GM13977 (cell line): Measurements from ENCODE around the gene RFX7.

Experiments used
- DNase-seq: peaks from one replicate; pipeline ENCODE4 v3.0.0; 2012; ENCODE audit warnings: low spot score
- in situ Hi-C: fragments of 300-500 bp; cut with MboI; formaldehyde crosslinking; loops from one replicate; pipeline ENCODE4 v1.12.0; 2022; ENCODE audit warnings: low sequenced_read_pairs, low pct_unique_long_range_greater_than_20kb, mixed read lengths, inconsistent platforms; ENCODE audit not compliant: unreplicated experiment
- TF ChIP-seq, protein P1 (sequence below): IDR thresholded peaks from 2 replicates; pipeline ENCODE4 v1.5.1; 2012; ENCODE audit warnings: mild to moderate bottlenecking, control low read depth; ENCODE audit not compliant: insufficient read depth; ENCODE audit errors: extremely low read depth, missing control alignments

The RFX7 gene

DNA sequence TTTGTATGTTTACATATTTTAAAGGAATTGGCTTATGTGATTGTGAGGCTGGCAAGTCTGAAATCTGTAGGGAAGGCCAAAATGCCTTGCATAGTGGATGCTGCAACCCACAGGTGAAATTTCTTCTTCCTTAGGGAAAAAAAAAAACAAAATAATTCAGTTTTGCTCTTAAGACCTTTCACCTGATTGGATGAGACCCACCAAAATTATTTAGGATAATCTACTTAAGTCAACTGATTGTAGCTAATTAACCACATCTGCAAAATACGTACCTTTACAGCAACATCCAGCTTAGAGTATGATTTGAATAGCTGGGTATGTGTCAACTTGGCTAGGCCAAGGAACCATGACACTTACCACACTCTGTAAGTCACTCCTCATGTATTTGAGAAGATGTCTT lies 6.9 kb upstream of the RFX7 start:
- DNase-seq: no peak
- TF ChIP-seq, protein P1, sequence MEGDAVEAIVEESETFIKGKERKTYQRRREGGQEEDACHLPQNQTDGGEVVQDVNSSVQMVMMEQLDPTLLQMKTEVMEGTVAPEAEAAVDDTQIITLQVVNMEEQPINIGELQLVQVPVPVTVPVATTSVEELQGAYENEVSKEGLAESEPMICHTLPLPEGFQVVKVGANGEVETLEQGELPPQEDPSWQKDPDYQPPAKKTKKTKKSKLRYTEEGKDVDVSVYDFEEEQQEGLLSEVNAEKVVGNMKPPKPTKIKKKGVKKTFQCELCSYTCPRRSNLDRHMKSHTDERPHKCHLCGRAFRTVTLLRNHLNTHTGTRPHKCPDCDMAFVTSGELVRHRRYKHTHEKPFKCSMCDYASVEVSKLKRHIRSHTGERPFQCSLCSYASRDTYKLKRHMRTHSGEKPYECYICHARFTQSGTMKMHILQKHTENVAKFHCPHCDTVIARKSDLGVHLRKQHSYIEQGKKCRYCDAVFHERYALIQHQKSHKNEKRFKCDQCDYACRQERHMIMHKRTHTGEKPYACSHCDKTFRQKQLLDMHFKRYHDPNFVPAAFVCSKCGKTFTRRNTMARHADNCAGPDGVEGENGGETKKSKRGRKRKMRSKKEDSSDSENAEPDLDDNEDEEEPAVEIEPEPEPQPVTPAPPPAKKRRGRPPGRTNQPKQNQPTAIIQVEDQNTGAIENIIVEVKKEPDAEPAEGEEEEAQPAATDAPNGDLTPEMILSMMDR: no peak
- in situ Hi-C loops: loop anchor here (10.0 kb wide), 1 partner anchor 184 kb away; no protein-coding TSS in a partner anchor

DNA sequence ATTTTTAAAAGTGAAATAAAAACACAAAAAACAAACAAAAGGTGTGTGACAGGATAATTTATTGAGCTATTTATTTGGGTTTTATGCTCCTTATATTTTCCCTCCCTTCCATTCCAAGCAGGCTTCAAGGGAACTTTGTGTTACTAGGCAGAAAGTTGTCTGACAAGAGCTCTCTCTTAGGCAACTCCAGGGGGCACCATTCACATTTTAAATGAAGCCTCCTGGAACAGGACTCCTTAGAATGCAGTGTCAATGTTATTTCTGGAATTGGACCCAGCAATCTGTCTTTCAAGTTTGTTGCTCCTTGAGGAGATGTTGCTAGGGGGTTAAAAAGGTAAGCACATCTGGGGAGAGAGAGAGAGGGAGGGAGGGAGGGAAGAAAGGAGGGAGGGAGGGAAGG lies 5.4 kb upstream of the RFX7 start:
- TF ChIP-seq, protein P1: peak; percentile 67
- no peak for DNase-seq
- in situ Hi-C loops: no loop called here

DNA sequence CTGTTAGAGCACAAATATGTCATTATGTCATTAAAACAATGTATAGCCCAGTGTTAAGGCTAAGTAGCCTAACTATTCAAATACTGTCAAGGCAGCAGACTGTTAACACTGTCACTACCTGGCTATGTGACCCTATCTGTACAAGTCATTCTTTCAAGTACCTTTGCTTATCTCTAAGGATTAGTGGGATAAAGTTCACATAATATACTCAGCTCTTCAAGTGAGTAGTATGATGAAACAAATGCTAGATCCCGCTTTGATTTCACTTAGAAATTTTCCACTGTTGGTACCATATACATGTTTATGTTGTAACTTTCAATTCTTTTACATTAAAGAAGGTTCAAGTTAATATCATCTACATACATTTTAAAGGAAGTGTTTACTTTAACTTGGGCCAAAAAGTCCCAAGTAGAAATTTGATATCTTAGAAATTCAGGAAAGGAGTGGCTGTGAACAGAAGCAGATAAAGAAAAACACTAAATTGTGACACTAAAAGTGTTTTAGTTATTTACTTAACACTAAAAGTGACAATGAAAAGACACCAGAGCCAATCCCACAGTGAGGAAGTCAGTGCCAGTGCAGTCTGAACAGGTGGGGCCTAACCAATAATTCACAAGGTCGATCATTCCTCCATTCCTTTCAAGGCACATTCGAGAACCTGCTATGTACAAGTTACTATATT lies 4.8 kb upstream of the RFX7 start:
- DNase-seq: no peak
- TF ChIP-seq, protein P1: no peak
- in situ Hi-C loops: no loop called here

DNA sequence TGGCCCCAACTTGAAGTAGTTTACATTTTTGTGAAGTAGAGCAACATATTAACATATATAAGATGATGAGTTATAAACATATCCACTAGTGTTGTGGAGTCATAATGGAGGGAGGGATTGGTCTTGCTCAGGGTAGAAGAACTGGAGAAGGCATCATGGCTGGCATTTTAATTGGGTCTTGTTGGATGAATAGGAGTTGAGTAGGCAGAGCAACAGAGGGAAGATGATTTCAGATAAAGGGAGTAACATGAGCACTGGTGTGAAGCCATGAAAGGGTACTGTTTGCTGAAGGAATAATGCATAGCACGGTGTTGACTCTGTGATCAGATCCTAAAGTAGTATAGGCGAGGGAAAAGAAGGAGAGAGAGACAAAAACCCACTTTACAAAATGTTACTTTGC lies 3.6 kb upstream of the RFX7 start:
- TF ChIP-seq, protein P1: no peak
- in situ Hi-C loops: no loop called here
- DNase-seq: no peak

DNA sequence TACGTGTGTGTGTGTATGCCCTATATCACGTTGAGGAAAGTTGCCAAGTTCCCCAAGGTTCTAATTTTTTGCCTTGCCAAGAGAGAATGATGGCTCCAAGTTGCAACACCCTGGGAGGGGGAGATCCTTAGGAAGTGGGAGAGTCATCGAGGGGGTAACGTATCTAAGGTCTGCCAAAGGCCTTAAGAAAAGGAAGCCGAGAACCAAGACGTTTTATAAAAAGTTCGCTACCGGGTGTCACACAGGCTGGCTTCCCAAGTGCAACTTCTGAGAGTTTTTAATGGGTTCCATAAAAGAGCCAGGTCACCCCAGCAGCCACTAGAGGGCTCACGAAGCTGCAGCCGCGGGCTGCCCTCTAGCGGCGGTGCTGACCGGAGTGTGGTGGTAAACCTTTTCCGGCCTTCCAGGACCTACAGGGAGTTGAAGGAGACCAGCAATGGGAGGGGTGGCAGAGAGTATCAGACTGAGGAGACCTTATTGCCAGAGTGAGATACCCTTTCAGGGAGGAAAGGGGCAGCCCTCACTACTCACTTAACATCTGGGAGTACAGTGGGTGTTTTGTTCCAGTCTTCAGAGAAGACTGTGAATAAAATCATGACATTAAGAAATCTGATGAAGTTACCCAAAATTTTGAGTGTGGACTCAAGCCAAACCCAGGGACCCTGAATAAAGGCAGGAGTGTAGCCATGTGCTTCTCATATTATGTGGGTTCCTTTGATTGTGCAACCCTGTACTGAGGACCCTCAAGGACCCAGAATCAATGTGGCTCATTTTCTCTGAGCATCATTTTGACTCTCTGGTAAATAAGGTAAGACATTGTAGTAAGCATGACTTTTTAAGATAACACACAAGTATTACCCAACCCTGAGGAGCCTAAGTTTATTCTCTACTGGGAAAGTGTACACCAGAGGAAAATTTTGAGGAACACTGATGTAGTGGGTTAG lies 2.5 kb upstream of the RFX7 start:
- peak; percentile 81 for DNase-seq
- in situ Hi-C loops: no loop called here

More for the DNA sequence above, 2.5 kb upstream of the RFX7 start:
- TF ChIP-seq, protein P1: peak; percentile 100
